KOPT-K1 (cell line): ENCODE data around the gene MYO18A.
A peak's percentile ranks its signal among the peaks of the same experiment; 100 is the strongest.
"Not testable (repeated sequence)": the region's sequence is repeated elsewhere in the genome, so short reads cannot be mapped to it uniquely, and the experiment has no call there.

Source experiments
- H3K27ac ChIP-seq: fragments of 200-600 bp; sonication (generic); 2 replicates; pipeline ENCODE4 v1.5.1; 2016; ENCODE audit warnings: antibody characterized with exemption, mild to moderate bottlenecking, low read depth, low read length; ENCODE audit not compliant: poor library complexity, severe bottlenecking
- H3K36me3 ChIP-seq: fragments of 200-600 bp; sonication (generic); 2 replicates; pipeline ENCODE4 v1.5.1; 2017; ENCODE audit warnings: antibody characterized with exemption, mild to moderate bottlenecking, low read length, moderate library complexity; ENCODE audit not compliant: insufficient read depth
- H3K9me3 ChIP-seq: fragments of 200-600 bp; sonication (generic); 2 replicates; pipeline ENCODE4 v1.5.1; 2017; ENCODE audit warnings: antibody characterized with exemption, low read length, mild to moderate bottlenecking; ENCODE audit not compliant: insufficient read depth, poor library complexity, severe bottlenecking

The MYO18A gene

DNA sequence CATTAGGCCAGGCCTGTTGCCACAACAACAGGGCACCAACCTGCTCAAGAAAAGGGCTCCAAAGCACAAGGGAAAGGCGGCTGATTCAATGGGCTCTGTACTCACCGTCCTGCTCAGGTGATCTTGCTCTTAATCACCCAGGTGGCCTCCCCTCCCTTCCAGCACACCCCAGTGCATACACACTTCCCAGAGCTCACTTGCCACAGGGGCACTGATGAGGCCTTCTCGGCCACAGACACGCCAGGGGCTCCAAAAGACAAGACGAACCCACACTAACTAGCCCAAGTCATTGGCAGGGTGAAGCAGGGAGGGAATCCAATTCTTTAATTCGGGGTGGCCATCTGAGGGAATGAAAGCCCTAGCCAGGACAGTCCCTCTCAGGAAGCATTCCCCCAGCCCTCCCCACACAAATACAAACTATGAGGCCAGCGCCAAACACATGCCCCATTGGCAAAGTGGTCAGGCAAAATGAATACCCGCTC lies 1.4 kb downstream of the MYO18A start:
- Histone ChIP-seq H3K9me3 (no peaks in the 10 kb centered on the region), H3K27ac (no peak overlapping the region), H3K36me3 (no peaks in the 10 kb centered on the region)

DNA sequence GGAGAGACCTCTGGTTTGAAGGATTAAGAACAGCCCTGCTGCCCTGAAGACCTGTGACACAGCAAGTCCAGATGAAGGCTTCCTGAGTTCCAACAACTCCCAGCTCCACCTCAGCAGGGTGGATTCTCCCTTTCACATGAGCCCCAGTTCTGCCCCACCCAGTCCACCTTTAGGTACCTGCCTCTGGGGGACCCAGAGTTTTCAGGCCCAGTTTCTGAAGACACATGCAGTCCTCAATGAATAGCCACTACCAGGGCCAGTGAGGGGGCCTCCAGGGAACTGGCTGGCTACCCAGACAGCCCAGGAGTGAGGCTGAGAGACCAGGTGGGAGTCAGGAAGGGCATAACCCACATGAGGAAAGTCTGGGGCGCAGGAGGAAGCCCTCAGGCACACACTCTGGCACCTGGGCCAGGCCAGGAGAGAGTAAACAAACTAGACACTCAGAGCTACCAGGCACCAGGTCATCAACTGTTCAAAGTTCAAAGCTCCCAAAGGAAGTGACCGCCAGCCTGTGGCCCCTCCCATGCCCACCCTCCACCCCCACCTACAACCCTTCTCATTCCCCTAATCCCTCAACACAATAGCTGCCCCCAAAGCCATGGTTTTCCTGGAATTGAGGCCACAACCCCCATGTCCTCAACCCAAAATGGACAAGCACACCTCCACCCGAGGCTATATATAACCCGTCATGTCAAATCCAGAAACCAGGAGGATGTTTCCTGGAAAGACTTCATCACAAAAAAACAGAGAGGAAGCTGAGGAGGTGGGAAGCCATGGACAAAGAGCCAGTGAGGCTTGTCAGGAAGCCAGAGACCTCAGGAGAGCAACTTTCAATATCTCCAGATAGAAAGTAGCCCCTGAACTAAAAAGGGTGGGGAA lies 2.1 kb downstream of the MYO18A start:
- no peaks in the 10 kb centered on the region for H3K9me3 ChIP-seq
- H3K27ac ChIP-seq = no peak overlapping the region
- H3K36me3 ChIP-seq = no peaks in the 10 kb centered on the region

DNA sequence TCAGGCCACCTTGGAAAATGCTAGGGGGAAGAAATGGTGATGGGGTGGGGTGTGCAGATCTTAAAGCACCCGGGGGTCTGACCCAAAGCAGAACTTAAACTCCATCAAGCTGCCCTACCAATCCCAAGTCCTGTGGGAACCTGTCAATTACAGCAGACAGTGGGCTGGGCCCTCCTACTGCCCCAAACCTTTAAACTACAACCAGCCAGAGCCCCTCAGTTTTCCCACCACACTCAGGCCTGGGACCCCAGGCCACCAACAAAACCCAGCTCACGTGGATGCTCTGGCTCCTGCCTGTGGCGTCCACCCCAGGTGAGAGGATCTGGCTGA lies 2.7 kb downstream of the MYO18A start:
- H3K36me3 ChIP-seq = no peaks in the 10 kb centered on the region
- H3K27ac ChIP-seq = no peak overlapping the region
- no peaks in the 10 kb centered on the region for H3K9me3 ChIP-seq

DNA sequence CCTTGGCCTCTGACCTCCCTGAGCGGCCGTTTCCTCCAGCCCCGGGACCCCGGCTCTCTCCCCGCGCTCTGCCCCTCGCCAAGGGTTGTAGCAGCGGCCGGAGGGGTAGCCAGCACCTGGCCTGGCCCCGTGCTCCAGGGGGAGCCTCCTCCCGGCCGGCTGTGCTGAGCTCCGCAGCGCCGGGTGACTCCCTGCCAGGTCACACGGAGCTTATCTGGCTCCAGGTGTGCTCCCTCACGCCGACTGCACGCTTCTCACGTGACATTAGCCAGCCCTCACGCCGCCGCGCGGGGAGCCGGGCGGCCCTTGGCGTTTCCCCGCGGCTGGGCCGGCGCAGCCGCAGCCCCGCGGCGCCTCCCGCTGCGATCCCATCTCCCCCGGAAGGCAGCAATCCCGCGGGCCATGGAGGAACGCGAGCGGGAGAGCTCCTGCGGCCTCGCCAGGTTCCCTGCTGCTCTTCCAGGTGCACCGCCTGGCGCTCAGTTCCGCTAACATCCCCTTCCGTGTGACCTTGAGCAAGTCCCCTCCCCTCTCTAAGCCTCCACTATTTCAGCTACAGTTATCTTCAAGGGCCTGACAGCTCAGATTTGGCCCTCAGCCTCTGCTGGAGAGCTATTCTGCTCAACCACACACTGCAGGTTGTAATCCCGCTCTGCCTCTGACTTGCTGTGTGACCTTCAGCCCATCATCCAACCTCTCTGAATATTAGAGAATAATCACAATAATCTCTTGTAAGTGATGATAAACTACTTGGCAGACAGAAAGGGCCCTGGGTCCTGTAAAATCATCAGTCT lies 3.4 kb downstream of the MYO18A start:
- no peaks in the 10 kb centered on the region for H3K36me3 ChIP-seq
- H3K9me3 ChIP-seq = no peaks in the 10 kb centered on the region
- H3K27ac ChIP-seq = peak overlapping the region; percentile 55

DNA sequence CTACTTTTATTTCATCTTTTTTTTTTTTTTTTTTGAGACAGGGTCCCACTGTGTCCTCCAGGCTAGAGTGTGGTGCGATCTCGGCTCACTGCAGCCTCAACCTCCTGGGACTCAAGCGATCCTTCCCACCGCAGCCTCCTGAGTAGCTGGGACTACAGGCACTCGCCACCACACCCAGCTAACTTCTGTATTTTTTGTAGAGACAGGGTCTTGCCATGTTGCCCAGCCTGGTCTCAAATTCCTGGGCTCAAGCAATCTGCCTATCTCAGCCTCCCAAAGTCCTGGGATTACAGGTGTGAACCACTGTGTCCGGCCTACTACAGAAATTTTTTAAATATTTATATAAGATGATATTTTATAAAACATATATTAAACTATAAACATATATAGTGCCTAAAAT lies 4.8 kb downstream of the MYO18A start:
- H3K36me3 ChIP-seq = no peaks in the 10 kb centered on the region
- H3K27ac ChIP-seq = no peak overlapping the region
- no peaks in the 10 kb centered on the region for H3K9me3 ChIP-seq

DNA sequence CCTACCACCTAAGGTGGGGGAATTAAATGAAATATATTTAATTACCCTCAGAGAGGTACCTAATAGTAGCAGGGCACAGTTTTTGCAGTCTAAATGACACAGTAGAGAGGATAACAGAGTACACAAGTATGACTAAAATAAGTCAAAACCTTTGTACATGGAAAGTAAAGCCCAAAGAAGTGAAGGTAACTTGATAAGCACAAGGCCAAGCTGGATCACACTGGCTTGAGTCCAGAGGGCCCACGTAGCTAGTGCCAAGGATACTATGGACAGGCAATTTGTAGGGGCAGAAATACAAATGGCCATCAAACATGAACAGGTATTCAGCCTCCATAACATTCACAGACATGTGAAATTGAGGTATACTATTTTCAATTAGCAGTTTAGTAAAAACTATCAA lies 7.6 kb downstream of the MYO18A start:
- Histone ChIP-seq H3K36me3 (no peaks in the 10 kb centered on the region), H3K9me3 (no peaks in the 10 kb centered on the region), H3K27ac (no peak overlapping the region)

DNA sequence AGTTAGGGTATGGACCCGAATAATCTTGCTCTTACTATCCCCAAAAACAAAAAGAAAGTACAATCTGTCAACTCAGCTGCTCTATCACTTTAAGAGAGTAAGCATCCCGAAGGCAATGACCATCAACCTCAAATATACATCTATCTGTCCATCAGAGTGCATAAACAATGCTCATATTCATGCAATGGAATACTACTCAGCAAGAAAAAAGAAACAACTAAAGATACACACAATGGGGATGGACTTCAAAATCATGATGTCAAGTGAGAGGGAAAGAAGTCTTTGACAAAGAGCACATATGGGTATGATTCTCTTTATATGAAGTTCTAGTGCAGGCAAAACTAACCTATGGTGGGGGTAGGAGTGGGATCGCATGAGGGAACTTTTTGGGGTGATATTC lies 9.5 kb downstream of the MYO18A start:
- Histone ChIP-seq H3K27ac (no peak overlapping the region), H3K36me3 (peaks cover 5% of the 10 kb centered on the region; the same call in 1 of the 2 replicates)

DNA sequence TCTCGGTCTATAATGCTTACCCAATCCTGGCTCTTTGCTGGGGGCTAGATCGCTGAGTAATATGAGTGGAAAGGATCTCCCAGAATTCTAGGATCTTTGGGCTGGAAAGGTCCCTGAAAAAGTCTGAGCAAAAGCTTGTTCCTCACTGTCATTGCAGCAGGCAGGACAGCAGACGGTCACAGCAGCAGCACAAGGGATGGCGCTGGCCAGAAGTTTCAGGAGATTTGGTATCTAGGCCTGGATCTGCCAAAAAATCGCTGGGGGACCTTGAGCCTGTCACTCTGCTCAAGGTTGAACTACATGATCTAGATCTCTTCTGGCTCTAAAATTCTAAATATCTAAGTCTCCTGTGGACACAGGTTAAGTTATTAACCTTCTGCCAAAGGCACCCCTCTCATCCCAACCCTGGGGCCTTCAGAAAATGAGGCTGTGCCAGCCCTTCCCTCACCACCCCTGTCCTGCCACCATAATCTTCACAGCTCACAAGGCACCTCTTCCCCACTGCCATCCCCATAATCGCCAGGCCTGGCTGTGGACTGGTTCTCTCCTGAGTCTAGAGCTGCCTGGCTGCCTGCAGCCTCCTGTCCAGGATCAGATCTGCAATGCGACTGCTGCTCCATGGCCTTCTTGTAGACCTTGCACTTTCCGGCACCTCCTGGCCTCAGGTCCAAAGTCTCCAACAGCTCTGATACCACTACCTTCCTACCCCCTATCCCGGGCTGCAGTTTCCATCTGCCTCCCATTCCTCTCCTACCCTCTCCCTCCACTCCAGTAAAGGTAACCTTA lies 10.2 kb downstream of the MYO18A start:
- Histone ChIP-seq H3K36me3 (peaks cover 6% of the 10 kb centered on the region; the same call in 1 of the 2 replicates), H3K27ac (no peak overlapping the region), H3K9me3 (no peaks in the 10 kb centered on the region)

More for the DNA sequence above, 9.5 kb downstream of the MYO18A start:
- no peaks in the 10 kb centered on the region for H3K9me3 ChIP-seq

DNA sequence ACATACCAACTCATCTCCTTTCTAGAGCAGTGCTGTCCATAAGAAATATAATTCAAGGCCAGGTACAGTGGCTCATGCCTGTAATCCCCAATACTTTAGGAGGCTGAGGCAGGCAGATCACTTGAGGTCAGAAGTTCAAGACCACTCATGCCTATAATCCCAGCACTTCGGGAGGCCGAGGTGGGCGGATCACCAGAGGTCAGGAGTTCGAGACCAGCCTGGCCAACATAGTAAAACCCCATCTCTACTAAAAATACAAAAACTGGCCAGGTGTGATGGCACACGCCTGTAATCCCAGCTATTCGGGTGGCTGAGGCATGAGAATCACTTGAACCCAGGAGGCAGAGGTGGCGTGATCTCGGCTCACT lies 11.5 kb downstream of the MYO18A start:
- H3K9me3 ChIP-seq, H3K36me3 ChIP-seq, H3K27ac ChIP-seq: not testable (repeated sequence)

DNA sequence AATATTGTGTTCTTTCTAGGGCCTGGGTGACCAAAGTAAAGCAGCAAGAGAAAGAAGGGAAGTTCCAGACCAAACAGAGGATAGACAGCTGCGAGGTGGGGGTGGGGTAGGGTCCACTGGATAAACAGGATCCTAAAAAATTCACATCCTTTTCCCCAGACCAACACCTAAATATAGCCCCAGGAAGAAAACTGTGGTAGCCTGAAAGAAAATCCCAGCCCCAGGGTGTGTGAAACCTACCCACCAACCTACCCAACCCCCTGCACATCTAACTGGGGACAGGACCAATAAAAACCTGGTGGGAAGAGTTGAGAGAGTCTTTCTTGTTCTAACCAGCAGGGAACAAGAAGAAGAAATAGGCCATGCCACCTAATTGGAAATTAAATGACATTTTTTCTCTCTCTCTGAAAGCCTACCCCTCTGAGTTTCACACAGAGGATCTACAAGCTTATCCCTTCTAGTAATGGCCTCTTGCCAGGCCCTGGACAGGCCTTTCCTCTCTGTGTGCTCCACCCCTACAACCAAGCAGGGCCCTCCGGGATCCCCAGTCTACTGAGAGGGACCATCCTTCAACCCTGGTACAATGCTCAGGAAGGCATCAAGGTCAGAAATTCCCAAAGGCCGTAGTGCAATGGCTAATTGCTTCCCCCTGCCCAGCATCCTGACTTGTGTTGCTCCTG lies 12.0 kb downstream of the MYO18A start:
- Histone ChIP-seq H3K36me3 (peaks cover 6% of the 10 kb centered on the region; the same call in 1 of the 2 replicates), H3K9me3 (no peaks in the 10 kb centered on the region), H3K27ac (no peak overlapping the region)

DNA sequence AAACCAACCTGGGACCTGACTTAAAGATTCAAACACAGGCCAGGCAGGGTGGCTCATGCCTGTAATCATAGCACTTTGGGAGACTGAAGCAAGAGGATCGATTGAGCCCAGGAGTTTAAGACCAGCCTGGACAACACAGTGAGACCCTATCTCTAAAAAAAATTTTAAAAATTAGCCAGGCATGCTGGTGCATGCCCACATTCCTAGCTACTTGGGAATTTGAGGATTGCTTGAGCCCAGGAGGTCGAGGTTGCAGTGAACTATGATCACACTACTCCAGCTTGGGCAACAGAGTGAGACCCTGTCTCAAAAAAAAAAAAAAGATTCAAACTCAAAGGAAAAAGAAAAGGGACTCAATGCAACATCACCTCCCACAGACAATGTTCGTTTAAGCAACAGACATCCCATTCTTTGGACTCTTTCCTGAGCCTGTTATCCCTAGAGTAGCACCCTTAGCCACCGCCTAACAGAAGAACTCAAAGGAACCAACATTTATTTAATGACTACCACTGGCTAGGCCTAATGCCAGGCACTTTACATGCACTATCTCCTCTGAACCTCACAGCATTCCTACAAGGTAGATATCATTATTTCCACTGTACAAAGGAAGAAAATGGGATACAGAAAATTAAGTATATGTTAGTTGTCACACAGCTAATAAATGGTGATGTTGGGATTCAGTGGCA lies 12.7 kb downstream of the MYO18A start:
- Histone ChIP-seq H3K27ac (no peak overlapping the region), H3K36me3 (peaks cover 6% of the 10 kb centered on the region; the same call in 1 of the 2 replicates), H3K9me3 (no peaks in the 10 kb centered on the region)

DNA sequence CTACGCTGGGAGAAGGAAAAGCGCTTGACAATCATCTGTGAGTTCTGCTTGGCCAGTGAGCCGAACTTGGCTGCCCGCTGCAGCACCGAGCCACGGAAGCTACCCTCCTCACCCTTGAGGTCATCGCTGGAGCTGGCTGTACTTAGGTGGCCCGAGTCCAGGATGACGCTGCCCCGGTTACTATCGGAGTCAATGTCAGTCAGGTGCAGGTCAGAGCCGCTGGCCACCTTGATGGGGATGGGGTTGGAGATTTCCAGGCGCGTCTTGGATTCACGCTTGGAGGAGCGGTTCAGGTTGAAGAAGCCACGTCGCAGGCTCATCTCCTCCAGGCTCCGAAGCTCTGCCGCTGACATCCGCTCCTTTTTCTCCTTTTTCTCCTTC lies 13.7 kb downstream of the MYO18A start:
- H3K36me3 ChIP-seq = peaks cover 6% of the 10 kb centered on the region; the same call in 1 of the 2 replicates
- no peaks in the 10 kb centered on the region for H3K9me3 ChIP-seq
- H3K27ac ChIP-seq = no peak overlapping the region

DNA sequence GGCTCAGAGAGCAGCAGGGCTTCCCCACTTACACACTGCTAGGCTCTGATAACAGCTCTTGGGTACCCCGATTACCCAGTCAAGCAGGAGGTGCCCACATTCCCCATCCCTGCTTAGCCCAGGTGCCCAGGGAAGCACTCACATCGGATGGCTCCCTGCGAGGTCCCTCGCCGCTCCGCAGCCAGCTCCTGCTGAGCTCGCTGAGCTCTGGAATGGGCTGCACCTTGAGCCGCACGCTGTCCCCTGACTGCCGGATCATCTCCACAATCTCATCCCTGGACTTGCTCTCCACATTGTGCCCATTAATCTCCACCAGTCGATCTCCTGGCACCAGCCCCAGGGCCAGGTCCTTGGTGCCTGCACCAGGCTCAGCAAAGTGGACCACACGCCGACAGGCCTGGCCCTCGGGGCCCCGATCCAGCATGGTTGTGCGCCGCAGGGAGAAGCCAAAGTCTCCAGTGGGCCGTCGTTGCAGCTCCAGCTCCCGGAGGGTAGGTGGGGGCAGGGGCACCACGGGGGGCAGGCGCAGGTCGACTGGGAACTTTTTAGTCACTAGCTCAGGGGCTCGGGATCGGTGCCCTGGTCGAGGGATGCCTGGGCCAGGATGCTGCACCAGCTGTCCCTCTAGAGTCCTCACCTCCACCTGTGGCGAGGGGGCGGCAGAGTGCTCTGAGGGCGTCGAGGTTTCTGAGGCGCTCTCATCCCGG lies 14.2 kb downstream of the MYO18A start:
- Histone ChIP-seq H3K36me3 (peaks cover 6% of the 10 kb centered on the region; the same call in 1 of the 2 replicates), H3K27ac (no peak overlapping the region), H3K9me3 (no peaks in the 10 kb centered on the region)
